GM21526 (cell line): ENCODE data around the gene IPO9.
"Not testable (repeated sequence)": the region's sequence is repeated elsewhere in the genome, so short reads cannot be mapped to it uniquely, and the experiment has no call there.

Experiments used
- ATAC-seq: cut with Tn5 transposase; IDR thresholded peaks from one replicate; pipeline ENCODE4 v1.9.1; 2021; ENCODE audit warnings: moderate library complexity; ENCODE audit not compliant: unreplicated experiment, low FRiP score

The IPO9 gene

GRCh38 chr1:201808633-201808990 lies 20.3 kb upstream of the IPO9 start:
- no peak for ATAC-seq

GRCh38 chr1:201809876-201810275 lies 19.1 kb upstream of the IPO9 start:
- ATAC-seq: no peak

DNA sequence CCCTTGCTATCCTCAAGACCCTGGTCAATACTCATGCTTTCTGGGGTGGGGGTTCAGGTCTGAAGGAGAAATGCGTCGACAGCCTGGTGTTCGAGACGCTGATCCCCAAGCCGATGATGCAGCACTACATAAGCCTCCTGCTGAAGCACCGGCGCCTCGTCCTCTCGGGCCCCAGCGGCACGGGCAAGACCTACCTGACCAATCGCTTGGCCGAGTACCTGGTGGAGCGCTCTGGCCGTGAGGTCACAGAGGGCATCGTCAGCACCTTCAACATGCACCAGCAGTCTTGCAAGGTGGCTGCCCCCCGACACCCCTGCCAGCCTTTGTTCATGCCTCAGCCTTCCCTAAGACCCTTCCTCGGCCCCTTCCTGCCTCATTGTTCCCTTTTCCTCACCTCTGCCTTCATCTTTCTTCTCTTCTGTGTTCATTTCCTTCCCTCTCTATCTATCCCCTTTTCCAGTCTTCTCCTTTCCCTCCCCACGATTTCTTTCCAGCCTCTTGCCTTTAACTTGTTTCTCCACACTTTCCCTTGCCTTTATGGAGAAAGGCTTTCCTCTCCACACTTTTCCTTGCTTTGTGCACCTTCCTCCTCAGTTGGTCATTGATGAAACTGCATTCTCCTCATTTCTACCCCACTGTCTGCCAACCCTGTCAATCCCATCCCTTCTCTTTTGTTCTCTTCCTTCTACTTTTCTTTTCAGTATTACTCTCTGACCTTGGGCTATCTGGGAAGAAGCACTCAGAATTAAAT lies 18.3 kb upstream of the IPO9 start:
- no peak for ATAC-seq

GRCh38 chr1:201813226-201813625 lies 15.7 kb upstream of the IPO9 start:
- no peak for ATAC-seq

DNA sequence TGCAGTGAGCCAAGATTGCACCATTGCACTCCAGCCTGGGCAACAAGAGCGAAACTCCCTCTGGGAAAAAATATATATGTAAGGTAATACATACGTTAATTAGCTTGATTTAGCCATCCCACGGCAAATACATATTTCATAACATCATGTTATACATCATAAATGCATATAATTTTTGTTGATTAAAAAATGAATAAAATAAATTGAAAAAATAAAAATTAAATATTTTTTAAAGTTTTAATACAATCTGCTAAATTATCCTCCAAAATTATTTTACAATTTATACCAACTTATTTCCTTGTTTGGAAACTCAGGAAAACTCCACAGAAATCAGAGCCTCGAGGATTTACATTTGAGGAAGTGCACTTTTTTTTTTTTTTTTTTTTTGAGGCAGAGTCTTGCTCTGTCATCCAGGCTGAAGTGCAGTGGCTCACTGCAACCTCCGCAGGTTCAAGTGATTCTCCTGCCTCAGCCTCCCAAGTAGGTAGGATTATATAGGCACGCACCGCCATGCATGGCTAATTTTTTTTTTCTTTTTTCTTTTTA lies 12.6 kb upstream of the IPO9 start:
- no peak for ATAC-seq

DNA sequence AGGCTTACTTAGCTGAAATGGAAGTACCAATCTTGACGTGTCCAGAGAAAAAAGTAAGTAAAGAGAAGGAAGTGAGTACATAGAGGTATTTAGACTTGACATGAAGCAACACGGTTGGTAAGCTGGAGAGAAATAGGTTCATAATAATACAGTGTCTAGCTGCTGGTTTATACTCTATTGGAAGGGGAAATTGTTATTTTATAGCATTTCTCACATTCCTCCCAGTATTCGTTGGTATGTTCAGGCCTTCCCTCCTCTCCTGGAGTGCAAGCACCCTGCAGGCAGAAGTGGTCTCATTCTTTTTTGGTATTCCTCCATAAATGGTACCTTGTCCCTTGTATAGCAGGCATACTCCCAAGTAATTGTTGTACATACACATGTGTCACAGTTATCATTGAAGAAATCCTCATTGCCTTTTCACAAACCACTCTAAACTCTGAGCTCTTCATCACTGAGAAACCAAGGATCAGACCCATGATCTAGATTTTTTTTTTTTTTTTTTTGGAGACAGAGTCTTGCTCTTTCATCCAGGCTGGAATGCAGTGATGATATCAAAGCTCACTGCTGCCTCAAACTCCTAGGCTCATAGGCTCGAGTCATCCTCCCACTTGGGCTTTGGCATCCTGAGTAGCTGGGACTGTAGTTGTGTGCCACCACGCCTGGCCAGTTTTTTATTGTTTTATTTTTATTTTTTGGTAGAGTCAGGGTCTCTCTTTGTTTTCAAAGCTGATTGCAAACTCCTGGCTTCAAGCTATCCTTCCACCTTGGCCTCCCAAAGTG lies 9.8 kb upstream of the IPO9 start:
- no peak for ATAC-seq

DNA sequence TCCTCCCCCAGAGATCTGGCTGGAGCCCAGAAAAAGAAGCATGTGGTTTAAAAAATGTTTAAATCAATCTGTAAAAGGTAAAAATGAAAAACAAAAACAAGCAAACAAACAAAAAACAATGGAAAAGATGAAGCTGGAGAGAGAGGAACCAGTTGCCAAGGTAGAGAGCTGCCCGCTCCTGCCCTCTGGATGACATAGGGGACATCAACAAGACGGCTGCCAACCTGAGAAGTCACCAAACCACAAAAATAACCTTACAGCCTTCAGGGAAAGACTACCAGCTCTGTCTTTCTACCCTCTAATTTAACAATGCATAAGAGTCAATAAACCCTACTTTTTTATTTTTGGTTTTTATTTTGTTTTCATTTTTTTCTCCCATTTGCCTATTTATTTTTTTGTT lies 8.5 kb upstream of the IPO9 start:
- ATAC-seq: no peak

DNA sequence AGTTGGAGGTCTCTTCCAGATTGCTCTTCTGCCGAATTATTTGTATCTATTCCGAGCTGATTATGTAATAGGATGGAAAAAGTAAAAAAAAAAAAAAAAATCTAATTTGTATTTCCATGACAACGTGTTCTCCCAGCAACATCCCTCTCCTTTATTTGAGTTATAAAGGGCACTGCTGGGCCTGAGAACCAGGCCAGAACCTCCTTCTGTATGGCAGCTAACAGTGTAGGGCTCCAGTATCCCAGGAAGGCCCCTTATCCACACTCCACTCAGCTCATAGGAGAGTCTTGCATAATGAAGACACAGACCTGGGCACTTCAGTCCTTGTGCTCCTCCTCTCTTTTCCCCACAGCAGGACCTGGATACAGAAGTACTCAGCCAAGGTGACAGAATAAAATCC lies 3.7 kb upstream of the IPO9 start:
- ATAC-seq: no peak

GRCh38 chr1:201826830-201827229 lies 2.1 kb upstream of the IPO9 start:
- no peak for ATAC-seq

DNA sequence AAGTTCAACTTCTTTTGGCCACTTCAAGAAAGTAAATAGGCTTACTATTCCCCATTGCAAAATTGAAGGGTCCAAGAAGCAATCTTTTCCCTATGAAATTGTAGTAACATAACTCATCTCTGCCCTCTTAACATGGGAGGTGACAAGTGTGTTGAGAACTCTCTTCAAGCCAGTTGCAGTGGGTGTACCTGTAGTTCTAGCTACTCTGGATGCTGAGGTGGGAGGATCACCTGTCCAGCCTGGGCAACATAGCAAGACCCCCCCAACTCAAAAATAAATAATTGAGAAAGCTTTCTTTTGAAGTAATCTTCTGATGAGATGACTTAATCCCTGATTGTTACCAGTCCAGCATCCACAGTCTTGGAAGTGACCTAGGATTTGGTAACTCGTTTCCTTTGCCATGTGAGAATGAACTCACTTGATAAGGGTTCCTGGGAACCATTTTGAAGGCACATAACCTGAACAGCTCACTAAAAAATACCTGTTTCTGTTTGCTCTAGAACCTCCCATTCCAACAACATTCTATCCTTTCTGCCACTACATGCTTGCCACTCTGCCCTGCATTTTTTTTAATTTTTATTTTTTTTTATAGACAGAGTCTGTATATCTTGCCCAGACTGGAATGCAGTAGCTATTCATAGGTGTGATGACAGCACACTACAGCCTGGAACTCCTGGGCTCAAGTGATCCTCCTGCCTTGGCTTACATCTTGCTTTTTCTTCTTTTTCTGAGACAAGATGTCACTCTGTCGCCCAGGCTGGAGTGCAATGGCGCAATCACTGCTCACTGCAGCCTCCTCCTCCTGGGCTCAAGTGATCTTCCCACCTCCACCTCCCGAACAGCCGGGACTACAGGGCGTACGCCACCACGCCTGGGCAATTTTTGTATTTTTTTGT lies 1.4 kb upstream of the IPO9 start:
- no peak for ATAC-seq

DNA sequence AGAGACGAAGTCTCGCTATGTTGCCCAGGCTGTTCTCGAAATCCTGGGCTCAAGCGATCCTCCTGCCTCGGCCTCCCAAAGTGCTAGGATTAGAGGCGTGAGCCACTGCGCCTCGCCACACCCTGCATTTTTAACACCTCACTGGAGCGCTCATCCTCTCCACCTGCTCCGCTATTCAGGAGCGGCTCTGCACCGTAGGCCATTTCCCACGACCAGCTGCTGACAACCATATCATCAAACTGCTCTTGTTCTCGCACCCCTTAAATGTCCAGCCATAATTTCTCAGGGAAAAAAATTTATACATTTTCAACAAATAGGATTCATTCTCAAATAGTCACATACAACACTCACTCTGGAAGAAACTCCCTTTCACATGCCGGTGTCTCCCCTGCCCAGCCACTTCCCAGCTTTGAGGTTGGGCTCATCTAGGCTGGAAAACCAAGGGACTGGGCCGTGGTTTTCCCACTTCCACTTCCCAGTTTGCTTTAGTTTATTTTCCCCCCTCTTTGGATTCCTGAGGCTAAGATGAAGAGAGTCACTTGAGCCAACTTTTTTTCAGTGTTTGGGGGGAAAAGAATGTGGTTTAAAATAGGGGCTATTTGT lies 639 bp upstream of the IPO9 start:
- ATAC-seq: no peak

DNA sequence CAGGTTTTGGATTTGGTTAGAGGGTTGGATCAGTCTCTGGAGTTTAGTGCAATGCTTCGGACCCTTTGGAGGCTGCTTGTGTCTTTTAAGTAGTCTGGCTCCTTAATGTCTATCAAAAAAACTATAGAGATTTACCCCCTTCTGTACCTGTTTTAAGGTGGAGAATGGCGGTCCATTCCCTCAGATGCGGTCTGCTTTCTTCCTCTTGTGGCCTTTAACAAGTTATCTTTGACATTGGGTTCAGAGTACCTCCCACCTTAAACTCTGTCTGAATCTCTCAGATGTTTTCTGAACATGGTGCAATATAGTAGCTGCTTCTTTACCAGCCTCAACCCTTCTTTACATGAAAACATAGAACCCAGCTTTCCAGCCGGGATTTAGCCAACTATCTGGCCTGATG lies 2.4 kb downstream of the IPO9 start:
- ATAC-seq: no peak

GRCh38 chr1:201834621-201835020 lies 5.7 kb downstream of the IPO9 start:
- no peak for ATAC-seq

DNA sequence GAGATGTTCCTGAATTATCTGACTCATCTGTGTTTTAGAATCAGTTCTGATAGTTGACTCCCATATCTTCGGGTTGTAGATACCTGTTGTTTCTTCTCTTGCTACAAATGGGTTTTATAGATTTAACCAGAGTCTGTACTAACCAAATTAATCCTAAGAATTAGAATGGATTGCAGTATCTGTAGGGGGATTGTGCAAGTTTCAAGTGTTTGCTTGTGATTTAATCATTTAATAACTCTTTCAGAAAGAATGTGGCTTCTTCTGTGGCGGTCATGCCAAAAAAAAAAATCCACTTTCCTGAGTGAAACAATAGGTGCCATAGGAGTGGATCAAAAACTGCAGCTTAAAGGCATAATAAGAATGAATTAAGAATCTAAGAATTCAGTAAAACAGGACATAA lies 9.4 kb downstream of the IPO9 start:
- no peak for ATAC-seq

DNA sequence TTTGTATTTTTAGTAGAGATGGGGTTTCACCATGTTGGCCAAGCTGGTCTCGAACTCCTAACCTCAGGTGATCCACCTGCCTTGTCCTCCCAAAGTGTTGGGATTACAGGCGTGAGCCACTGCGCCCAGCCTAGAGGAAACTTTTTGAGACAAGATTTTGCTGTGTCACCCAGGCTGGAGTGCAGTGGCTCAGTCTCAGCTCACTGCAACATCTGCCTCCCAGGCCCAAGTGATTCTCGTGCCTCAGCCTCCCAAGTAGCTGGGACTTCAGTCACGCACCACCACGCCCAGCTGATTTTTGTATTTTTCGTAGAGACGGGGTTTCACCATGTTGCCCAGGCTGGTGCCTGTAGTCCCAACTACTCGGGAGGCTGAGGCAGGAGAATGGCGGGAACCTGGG lies 10.1 kb downstream of the IPO9 start:
- not testable (repeated sequence) for ATAC-seq

DNA sequence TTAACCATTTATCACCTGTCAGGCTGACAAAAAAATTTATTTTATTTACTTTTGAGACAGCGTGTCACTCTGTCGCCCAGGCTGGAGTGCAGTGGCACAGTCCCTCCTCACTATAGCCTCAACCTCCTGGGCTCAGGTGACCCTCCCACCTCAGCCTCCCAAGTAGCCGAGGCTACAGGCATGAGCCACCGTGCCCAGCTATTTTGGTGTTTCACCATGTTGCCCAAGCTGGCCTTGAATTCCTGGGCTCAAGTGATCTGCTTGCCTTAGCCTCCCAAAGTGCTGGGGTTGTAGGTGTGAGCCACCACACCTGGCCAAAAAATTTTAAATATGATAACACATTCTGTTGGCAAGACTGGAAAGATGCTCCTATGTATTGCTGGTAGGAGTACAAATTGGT lies 11.1 kb downstream of the IPO9 start:
- ATAC-seq: no peak

DNA sequence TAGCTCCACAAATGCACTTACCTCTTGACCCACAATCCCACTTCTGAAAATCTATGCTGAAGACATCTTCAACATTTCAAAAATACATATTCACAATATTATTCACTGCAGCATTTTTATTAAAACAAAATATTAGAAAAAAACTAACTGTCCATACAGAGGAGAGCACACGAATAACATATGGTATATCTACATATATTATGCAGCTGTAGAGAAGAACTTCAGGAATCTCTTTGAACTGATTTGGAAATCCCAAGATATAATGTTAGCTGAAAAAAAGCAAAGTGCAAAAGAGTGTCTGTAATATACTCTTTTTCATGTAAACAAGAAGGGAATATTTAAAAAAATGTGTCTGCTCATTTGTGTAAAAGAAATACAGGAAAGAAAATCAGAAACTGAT lies 11.5 kb downstream of the IPO9 start:
- ATAC-seq: no peak

GRCh38 chr1:201841265-201841912 lies 12.4 kb downstream of the IPO9 start:
- no peak for ATAC-seq

DNA sequence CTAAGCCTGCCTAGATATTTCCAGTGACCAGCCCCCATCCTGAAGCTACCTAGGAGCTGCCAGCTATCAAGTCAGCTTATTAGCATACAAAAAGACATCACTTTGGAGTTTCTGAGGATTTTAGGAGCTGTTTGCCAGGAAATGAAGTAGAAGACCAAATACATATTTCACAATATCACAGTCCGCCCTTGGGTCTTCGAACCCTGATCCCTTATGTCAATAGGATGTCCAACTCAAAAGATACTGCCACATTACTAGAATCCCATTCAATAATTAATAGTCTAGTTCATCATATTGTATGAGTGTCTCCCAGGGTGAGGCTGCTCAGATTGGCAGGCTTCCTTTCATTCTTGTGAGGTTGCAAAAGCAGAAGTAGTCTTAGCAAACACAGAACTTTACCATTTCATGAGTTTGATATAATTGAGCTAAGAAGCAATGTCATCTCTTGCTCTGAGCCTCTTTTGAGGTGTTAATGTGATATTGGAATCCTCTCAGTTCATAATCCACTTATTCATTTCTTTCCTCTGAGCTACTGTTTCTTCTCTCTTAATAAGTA lies 13.6 kb downstream of the IPO9 start:
- no peak for ATAC-seq
